ENCODE data around the gene SLC22A7. TPM values are rescaled to one million over a fixed set of nuclear protein-coding genes. Genes with fewer than 3 reads are reported as not detected.

The SLC22A7 gene
- total and polyA plus RNA-seq, 4 donors, result 143 to 495 (median 228) TPM

DNA sequence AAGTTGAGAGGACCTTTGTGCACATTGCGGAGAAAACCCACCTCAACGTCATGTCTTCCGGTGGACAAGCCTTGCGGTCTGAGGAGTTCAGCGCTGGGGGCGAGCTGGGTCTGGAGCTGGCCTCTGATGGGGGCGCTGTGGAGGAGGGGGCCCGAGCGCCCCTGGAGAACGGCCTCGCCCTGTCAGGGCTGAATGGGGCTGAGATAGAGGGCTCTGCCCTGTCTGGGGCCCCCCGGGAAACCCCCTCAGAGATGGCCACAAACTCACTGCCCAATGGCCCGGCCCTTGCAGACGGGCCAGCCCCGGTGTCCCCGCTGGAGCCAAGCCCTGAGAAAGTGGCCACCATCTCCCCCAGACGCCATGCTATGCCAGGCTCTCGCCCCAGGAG lies 14.6 kb upstream of the SLC22A7 start:
- peaks cover 8 to 34% (median 20%) of the 10 kb centered on the region in 4 donors for H3K4me1 ChIP-seq (ENCODE audit: control insufficient read depth in 4 of 4, insufficient read depth in 4 of 4, low read length in 3 of 4)
- H3K27ac ChIP-seq (ENCODE audit: low read depth in 1 of 2, low read length in 2 of 2), result no peak overlapping the region
- 95% methylated on average over 18 of the region's 18 CpGs for WGBS
- H3K4me3 ChIP-seq (ENCODE audit: low read depth in 1 of 3, low read length in 3 of 3), result no peak overlapping the region
- TF ChIP-seq SP1 (IDR thresholded peaks at IDR 0.05), result no peak
- TF ChIP-seq RXRA (IDR thresholded peaks at IDR 0.05), result no peak
- TF ChIP-seq RAD21 (IDR thresholded peaks at IDR 0.05), result no peak
- TF ChIP-seq, protein P1, sequence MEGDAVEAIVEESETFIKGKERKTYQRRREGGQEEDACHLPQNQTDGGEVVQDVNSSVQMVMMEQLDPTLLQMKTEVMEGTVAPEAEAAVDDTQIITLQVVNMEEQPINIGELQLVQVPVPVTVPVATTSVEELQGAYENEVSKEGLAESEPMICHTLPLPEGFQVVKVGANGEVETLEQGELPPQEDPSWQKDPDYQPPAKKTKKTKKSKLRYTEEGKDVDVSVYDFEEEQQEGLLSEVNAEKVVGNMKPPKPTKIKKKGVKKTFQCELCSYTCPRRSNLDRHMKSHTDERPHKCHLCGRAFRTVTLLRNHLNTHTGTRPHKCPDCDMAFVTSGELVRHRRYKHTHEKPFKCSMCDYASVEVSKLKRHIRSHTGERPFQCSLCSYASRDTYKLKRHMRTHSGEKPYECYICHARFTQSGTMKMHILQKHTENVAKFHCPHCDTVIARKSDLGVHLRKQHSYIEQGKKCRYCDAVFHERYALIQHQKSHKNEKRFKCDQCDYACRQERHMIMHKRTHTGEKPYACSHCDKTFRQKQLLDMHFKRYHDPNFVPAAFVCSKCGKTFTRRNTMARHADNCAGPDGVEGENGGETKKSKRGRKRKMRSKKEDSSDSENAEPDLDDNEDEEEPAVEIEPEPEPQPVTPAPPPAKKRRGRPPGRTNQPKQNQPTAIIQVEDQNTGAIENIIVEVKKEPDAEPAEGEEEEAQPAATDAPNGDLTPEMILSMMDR (IDR thresholded peaks at IDR 0.05; ENCODE audit: low read depth, low read length, missing input control), result no peak
- no peak for TF ChIP-seq FOXA1 (IDR thresholded peaks at IDR 0.05)
- no peak for TF ChIP-seq JUND (IDR thresholded peaks at IDR 0.05)
- no peaks in the 10 kb centered on the region for H3K36me3 ChIP-seq (ENCODE audit: control insufficient read depth in 4 of 4, insufficient read depth in 3 of 4, low read depth in 1 of 4, low read length in 3 of 4)
- DNase-seq (ENCODE audit: low spot score), result no peak
- H3K9me3 ChIP-seq (ENCODE audit: control insufficient read depth in 4 of 4, low read length in 3 of 4), result no peaks in the 10 kb centered on the region
- no peaks in the 10 kb centered on the region for H3K27me3 ChIP-seq (ENCODE audit: control insufficient read depth in 4 of 4, insufficient read depth in 4 of 4, low read length in 3 of 4)
- no peak overlapping the region for H3K9ac ChIP-seq (ENCODE audit: low read depth in 1 of 2, low read length in 2 of 2)

DNA sequence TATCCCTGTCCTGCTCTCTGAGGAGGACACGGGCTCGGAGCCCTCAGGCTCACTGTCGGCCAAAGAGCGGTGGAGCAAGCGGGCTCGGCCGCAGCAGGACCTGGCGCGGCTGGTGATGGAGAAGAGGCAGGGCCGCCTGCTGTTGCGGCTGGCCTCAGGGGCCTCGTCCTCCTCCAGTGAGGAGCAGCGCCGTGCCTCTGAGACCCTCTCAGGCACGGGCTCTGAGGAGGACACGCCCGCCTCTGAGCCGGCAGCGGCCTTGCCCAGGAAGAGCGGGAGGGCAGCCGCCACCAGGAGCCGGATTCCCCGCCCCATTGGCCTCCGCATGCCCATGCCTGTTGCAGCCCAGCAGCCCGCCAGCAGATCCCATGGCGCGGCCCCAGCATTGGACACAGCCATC lies 14.2 kb upstream of the SLC22A7 start:
- WGBS, result 94% methylated on average over 27 of the region's 27 CpGs
- Histone ChIP-seq H3K4me3 (ENCODE audit: low read depth in 1 of 3, low read length in 3 of 3) (no peak overlapping the region), H3K27ac (ENCODE audit: low read depth in 1 of 2, low read length in 2 of 2) (no peak overlapping the region), H3K9ac (ENCODE audit: low read depth in 1 of 2, low read length in 2 of 2) (no peak overlapping the region), H3K9me3 (ENCODE audit: control insufficient read depth in 4 of 4, low read length in 3 of 4) (no peaks in the 10 kb centered on the region), H3K4me1 (ENCODE audit: control insufficient read depth in 4 of 4, insufficient read depth in 4 of 4, low read length in 3 of 4) (peaks cover 5 to 30% (median 18%) of the 10 kb centered on the region in 4 donors), H3K27me3 (ENCODE audit: control insufficient read depth in 4 of 4, insufficient read depth in 4 of 4, low read length in 3 of 4) (no peaks in the 10 kb centered on the region), H3K36me3 (ENCODE audit: control insufficient read depth in 4 of 4, insufficient read depth in 3 of 4, low read depth in 1 of 4, low read length in 3 of 4) (no peaks in the 10 kb centered on the region)
- no peak for DNase-seq (ENCODE audit: low spot score)
- no peak for TF ChIP-seq JUND (IDR thresholded peaks at IDR 0.05)
- TF ChIP-seq REST (IDR thresholded peaks at IDR 0.05), result no peak
- TF ChIP-seq ZBTB33 (IDR thresholded peaks at IDR 0.05), result no peak
- TF ChIP-seq HNF4G (IDR thresholded peaks at IDR 0.05), result no peak
- no peak for TF ChIP-seq RAD21 (IDR thresholded peaks at IDR 0.05)
- TF ChIP-seq FOXA2 (IDR thresholded peaks at IDR 0.05), result no peak
- no peak for TF ChIP-seq TAF1 (conservative IDR thresholded peaks at IDR 0.05)
- no peak for TF ChIP-seq RXRA (IDR thresholded peaks at IDR 0.05)
- no peak for TF ChIP-seq FOXA1 (IDR thresholded peaks at IDR 0.05)
- TF ChIP-seq YY1 (IDR thresholded peaks at IDR 0.05), result no peak

Data from liver (tissue), 9 donors.